Measurements from ENCODE around the gene ALPL.
"Not testable (repeated sequence)": the region's sequence is repeated elsewhere in the genome, so short reads cannot be mapped to it uniquely, and the experiment has no call there.

The ALPL gene

DNA sequence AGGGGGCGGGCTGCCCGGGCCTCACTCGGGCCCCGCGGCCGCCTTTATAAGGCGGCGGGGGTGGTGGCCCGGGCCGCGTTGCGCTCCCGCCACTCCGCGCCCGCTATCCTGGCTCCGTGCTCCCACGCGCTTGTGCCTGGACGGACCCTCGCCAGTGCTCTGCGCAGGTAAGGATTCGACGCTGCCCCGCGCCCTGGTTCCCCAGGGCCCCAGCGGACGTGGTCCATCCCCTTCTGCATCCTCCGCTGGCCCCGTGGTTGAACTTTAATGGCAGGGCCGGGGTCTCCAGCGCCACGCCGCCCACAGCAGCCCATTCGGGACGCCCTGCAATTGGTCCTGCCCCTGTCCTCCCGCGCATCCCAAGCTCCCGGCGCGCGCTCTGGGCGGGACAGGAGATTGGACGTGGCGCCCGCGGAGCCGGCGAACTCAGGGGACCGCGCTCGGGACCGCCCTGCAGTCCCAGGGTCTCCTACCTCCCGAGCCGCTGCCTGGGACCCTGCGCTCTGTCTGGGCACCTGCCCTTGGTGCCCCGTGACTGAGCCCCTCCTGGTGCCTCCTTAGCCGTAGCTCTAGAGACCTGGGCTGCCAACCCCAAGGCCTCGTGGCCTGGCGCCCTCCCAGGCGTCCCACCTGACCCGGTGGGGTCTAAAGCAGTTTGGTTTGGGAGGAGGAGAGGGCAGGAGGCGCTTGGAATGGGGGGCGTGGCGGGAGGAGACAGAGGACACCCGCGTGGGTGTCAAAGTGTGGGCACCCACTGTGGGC, at the start of gene ALPL:
Gene ALPL (plus strand): TSS at position 73 of the 762 bp plus-strand sequence. CDS start 44,659 bp downstream, outside the sequence.
- DNase-seq = no peak

DNA sequence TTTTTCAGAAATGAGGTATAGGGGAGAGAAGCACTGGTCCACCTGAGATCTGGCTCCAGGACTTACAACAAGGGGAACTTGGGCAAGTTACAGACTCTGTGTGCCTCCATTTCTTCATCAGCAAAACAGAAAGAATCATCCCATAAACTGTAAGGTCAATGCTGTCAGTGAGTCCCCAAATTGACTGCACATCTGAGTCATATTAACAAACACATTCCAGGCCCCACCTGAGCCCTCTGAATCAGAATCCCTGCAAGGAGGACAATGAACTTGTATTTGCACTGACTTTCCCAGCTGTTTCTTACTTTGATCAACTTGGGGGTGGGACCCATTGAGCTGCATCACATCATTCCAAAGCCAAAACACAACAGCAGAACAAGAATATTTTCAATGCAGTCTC, 44.1 kb upstream of the ALPL start:
- not testable (repeated sequence) for DNase-seq

DNA sequence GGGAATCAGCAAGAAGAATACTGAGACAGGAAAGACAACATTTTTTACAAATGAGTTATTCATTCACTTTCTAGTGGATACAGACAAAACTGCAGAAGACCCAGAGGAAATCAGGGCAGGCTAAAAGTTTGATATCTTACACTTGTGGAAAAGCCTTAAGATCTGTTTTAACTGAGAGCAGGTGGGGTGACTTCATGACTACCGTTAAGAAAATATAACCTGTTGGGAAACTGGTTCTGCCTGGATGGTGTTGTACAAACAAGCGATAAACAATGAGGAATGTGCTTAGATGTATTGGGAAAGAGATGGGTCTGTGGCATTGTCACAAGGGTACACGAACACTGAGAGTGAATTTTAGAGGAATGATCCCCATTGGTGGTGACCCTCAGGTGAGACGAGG, 41.3 kb upstream of the ALPL start:
- not testable (repeated sequence) for DNase-seq

DNA sequence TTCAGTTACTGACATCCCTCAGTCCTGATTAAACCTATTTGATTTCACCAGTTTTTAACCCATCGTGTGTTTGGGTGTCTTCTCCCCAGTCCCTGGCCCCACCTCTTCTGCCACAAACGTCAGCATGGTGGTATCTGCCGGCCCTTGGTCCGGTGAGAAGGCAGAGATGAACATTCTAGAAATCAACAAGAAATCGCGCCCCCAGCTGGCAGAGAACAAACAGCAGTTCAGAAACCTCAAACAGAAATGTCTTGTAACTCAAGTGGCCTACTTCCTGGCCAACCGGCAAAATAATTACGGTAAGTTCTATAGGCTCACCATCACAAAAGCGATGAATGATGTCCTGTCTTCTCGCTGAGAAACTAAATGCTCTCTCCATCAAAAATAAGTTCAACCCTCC, 40.6 kb upstream of the ALPL start:
- DNase-seq = no peak

DNA sequence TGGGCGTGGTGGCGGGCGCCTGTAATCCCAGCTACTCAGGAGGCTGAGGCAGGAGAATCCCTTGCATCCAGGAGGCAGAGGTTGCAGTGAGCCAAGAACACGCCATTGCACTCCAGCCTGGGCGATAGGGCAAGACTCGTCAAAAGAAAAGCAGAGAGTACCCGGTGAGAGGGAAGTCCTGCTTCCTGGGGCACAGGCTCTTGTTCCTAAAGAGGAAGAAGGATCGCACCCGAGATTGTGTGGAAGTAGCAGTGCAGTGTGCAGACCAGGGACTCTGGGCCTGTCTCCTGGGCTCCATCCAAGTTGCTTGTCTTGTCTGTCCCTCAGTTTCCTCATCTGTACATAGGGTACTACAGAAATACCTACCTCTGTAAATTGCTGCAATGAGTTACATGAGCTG, 39.6 kb upstream of the ALPL start:
- DNase-seq = no peak

DNA sequence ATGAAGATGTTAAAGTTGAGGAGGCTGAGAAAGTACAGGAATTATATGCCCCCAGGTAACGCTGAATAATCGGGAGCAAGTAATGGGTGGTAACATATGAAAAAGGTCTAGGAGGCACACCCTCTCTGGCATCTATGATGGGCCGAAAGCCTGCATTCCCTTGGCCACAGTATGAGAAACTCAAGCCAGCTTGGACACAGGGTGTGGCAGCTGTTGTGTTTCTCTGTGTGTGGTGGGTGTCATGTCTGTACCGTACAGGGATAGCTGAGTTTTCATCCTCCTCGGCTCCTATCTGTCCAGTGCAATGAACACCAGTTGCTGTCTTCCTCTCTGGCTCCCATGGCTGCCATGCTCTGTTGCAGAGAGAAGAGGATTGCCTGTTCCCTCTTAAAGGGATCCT, 36.4 kb upstream of the ALPL start:
- DNase-seq = no peak

DNA sequence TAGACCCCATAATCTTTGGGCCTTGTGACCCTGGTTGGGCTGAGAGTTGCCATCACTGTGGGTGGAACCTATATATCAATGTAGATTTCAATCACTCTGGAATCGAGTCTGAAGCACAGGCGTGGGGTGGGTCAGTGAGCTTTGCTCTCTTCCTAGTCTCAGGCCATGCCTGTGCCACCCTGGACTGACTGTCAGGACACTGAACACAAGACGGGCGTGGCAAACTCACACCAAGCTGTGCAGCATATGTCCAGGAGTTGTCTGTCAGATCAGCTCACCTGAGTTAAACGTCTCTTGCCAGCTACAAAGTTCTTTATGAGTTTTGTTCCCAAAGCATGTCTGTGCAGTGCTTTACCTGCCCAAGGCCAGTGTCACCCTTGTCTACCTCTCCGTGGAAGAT, 30.9 kb upstream of the ALPL start:
- no peak for DNase-seq

DNA sequence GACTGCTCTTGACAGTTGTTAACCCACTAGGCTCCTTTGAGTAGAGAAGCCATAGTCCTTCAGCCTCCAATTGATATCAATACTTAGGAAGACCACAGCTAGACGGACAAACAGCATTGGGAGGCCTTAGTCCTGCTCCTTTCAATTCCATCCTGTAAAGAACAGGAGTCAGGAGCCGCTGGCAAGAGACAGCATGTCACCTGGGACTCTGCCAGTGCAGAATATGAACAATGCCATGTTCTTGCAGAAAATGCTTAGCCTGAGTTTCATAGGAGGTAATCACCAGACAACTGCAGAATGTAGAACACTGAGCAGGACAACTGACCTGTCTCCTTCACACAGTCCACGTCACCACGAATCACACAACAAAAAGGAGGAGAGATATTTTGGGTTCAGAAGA, 25.3 kb upstream of the ALPL start:
- DNase-seq = not testable (repeated sequence)

DNA sequence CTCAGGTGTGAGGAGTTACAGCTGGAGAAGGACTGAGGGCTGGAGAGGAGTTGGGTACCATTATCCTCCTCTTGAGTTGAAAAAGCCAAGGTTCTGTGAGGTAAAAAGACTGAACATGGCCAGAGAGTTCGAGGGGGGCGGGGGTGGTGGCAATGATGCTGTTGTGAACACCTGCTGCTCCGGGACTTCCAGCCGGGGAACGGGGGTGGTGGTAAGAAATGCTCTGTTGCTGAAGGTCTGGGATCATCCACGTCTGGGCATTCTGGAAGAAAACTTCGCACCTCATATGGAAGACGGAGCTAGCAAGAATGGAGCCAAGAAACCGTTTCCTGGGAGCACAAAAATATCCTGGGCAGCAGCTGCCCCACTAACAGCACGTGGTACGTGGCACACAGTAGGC, 20.1 kb upstream of the ALPL start:
- no peak for DNase-seq

DNA sequence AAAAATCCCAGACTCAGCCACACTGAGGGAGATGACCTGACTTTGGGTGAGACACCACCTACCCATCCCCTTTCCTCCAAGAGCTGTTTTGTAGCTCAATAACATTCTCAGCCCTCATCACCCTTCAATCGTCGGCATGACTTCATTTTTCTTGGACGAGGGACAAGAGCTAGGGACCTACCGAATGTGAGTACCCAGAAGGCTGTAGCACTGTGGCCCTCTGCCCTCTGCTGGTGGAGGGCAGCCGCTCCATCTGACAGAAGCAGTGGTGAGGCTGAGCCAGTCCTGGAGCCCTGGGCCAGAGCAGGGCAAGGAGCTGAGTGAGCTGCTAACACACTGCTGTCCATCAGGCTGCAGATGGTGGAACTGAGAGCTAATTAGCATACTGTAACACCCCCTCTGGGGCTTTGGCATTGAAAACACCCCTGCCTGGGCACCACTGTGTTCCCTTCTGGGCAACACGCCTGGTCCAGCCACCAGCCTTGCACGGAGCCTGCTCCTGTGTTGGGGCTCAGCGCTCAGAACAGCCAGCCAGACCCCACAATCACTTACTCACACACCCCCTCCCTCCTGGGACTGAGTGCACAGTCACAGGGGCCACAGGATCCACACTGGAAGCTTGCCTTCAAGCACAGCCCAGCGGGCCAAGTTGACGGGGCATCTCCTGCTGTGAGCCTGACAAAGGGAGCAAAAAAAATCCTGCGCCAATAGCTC, 18.3 kb upstream of the ALPL start:
- DNase-seq = no peak

DNA sequence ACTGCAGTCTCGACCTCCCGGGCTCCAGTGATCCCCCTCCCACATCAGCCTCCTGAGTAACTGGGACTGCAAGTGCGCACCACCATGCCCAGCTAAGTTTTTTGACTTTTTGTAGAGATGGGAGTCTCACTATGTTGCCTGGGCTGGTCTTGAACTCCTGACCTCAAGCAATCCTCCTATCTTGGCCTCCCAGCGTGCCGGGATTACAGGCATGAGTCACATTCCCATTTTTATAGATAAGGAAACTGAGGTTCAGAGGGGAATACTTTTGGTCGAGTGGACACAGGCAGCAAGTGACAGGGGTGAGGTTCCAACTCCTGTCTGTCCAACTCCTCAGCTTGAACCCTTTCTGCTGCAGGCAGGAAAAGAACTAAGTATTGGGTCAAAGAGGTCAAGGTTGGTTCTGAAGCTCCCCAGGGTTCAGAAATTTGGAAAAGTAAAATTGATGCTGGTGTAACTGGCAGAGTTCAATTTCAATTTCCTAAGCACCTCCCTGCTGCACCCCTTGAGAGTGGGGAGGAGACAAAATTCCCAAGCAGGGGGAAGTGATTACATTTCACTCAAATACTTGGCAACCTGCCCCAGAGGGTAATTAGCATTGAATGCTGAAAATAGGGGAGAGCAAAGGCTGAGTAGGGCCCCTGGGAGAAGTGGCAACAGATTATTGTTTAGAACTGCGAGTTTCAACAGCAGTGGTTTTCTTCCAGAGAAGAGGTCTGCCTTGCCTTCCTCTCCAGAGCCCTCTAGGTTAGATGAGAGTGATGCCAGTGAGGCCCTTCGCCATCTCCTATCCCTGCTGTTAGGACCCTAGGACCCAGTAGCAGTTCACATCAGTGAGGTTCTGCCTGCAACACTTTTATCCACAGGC, 17.5 kb upstream of the ALPL start:
- no peak for DNase-seq

DNA sequence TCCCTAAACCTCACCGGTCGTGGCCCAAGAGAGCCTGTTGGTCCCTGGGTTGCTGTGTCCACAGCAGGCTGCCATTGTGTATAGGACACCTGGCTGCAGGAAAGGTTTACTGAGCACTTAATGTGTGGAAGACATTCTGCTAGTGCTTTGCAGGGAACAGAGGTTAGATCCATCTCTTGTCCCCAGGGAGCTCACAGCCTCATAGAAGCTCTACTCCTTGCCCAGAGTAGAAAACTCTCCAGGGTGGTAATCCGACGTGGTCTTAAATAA, 16.9 kb upstream of the ALPL start:
- no peak for DNase-seq

DNA sequence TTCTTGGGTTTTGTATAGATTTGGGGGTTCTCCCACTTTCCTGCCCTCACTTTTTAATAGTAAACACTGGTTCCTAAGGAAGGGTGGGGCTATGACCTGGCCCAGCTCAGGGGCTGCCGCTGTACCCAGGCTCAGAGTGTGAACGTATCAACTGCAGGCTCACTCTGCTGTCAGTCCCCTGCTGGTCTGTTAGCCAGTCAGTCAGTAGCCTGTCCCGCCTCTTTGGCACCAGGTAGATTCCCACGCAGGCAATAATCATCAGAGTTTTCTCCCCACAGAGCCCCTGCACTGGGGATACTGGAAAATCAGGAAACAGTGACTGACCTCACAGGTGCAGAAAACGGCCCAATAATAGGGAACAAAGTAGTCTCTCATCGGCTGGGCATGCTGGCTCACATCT, 15.0 kb upstream of the ALPL start:
- DNase-seq = no peak

DNA sequence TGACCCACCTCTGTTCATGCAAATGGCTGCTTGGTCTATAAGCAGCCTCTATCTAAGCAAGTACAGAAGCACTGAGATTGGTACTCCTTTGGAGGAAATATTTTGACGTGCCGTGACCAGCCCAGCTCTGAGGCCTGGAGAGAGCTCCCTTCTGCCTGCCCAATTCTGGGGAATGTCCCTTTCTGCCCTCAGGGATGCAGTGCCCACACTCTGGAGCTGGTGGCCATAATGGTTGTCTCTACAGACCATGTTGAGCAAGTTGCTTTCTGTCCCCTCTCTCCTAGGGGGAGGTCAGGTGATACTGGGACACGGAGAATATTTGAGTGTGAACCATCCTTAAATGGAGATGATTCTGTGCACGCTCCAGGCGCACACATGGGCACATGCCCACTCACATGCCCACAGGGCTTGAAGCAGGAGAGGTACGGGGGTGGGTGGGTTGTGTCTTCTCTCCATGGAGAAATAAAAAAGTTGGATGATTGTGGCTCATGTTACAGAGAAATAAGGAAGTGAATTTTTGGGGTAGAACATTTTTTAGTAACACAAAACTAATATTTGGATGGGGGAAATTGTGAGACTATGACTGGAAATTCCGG, 13.9 kb upstream of the ALPL start:
- no peak for DNase-seq

DNA sequence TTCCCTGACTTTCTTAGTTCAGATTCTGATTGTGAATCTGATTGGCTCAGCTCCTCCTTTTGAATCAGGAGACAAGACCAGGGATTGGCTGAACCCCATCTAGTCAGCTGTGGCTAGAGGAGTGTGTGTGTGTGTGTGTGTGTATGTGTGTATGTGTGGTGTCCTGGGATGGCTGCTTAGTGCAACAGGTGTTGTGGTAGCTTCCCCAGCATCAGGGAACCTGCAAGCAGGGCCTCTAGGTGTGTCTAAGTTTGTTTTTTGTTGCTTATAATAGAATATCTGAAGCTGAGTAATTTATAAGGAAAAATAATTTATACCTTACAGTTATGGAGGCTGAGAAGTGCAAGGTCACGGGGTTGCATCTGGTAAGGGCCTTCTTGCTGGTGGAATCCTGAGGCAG, 13.2 kb upstream of the ALPL start:
- DNase-seq = no peak

DNA sequence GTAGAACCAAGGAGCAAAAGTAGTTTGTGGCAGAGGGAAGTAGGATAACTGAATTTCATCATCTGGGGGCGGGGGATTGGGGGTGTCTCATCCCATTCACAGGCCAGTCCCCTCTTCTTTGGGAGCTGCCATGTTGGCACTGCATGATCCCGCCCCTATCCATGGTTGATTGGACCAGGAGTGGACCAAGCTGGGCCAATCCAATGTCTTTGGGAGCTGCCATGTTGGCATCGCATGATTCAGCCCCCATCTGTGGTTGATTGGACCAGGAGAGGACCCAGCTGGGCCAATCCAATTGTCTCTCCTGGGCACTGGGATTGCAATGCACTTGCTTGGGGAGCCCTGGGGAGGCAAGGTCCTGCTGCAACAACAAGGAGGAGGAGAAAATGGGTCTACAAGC, 12.3 kb upstream of the ALPL start:
- no peak for DNase-seq

DNA sequence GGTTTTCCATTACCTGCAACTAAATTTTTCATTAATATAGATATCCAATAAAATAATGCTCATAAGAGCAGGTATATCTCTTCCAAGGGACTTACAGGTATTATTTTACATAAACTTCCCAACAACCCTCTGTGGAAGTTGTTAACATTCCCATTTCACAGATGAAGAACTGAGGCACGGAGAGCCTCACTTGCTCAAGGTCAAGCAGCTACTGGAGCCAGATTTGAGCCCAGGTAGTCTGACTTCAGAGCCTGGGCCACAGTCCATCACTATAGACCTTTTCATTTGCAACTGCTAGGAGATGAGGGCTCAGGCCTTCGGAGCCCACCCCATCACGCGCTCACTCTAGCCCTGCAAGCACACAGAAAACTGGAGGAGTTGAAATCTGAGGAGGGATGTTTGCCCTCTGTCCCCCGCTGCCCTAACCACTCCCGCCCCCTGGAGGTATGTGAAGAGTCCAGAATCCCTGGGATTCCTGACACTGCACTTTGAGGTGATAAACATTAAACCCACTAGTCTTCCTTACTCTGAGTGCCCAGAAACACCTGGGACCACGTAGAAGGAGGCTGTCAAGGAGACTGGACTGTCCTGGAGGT, 11.7 kb upstream of the ALPL start:
- DNase-seq = no peak

DNA sequence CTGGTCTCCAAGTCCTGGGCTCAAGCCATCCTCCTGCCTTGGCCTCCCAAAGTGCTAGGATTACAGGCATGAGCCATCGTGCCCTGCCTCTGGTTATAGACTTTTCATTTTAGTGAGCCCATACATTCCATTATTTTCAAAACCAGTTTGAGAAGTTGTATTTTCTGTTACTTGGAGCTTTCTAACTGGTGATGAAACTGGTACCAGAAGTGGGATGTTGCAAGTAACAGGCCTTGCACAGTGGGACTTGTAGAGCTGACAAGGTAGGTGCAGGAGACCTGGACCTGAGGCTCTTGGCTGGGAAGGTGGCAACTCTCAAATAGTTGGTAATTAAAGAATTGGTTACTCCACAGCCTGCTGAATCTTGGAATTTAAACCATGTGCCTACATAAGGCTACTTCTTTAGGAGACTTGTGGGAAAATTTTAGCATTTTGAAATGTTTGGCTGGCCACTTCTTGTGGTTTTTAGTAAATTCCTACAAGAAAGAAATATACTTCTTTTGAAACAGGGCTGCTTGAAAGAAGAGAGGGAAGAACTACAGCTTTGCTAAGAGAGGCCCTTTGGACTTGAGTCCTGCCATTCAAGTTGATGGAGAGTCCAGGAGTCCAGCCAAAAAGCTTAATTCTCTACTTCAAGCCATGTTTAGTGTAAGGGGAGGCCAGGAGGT, 9.8 kb upstream of the ALPL start:
- no peak for DNase-seq

DNA sequence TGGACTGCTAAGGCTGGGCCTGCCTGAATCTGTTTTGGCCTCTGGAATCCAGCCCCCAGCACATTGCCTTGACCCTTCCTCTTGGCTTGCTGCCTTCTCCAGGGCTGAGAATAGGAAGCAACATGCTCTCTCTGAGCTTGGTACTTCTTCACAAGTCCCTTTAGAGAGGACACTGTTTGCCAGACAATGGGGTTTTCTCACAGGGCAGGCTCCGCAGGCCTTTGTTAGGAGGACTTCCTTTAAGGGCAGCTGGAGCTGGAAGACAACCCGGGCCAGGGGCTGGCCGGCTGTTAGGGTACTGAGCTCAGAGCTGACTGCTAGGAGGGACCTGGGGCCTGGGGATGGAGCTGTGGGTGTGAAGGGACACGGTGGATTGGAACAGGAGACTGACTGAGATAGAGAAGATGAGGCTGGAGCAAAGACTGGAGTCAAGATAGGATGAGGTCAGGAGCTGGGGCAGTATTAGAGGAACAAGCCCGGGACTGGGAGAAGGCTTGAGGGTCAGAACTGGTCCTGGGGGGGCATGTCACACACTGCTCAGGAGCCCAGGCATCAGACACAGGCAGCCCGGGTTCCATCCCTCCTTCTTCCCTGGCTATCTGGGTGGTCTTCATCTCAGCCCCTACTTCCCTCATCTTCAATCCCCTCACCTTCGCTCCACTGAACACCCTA, 5.4 kb upstream of the ALPL start:
- no peak for DNase-seq

DNA sequence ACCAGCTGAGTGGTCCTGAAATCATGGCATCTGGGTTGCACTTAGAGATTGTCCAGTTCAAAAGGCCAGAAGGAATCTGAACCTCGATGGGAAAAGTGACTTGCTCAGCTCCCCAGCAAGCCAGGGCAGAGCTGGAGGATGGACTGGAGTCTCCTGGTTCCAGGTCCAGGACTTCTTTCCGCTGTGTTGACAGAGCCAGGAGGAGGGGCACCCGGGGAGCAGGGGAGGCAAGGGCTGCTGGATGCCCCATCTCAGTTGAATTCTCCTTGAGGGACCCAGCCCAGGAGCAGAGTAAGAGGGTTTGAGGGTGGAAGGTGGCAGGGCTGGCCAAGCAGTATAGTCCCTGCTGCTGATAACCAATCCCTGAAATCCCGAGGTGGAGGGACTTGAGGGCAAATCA, 2.4 kb upstream of the ALPL start:
- no peak for DNase-seq

DNA sequence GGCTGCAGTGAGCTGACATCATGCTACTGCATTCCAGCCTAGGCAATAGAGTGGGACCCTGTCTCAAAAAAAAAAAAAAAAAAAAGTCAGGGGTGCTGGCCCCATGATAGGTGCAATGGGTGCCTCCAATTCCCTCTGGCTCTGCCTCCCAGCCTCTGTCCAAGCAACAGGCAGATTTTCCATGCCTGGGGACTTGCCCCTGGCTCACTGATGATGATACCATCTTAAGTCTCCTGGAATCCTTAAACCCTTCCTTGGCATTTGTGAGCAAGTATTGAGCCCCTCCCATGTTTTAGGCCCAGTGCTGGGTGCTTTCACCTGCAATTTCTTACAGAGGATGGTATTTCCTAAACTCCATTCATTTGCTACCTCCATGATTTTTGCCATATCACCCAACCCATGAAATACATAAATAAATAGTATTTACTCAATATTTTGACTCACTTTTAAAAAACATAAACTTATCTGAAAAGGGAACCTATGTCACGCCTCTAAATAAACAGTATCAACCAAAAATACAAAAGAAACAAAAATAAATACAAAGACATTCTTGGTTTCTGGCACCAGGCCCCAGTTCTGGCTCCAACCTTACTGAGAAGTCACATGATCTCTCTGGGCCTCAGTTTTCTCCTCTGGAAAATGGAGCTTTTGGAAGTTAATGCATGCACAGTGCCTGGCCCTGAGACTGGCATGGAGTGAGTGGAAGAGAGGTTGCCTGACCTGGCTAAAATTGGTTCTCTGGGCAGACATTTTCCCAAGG, 1.5 kb upstream of the ALPL start:
- no peak for DNase-seq

Data from activated gamma-delta T cell treated with Interleukin-2 at 50 U/mL for 16 hours (primary cell).